Measurements from ENCODE around the gene CSNK1G2.

- no peak for TF ChIP-seq EZH2 (IDR thresholded peaks at IDR 0.05; ENCODE audit: borderline replicate concordance, insufficient read depth, low read depth, low read length, poor library complexity, severe bottlenecking)
- TF ChIP-seq CTCF (IDR thresholded peaks at IDR 0.05), result no peak
Observed at GRCh38 chr19:1914826-1915341, 26.1 kb upstream of the CSNK1G2 start.
